ENCODE measurements around the gene ZSCAN10. TPM values are rescaled to one million over a fixed set of nuclear protein-coding genes. Genes with fewer than 3 reads are reported as not detected.

ZSCAN10 gene
- total RNA-seq, 1 experiment from 2014 or later = 0.76 TPM

DNA sequence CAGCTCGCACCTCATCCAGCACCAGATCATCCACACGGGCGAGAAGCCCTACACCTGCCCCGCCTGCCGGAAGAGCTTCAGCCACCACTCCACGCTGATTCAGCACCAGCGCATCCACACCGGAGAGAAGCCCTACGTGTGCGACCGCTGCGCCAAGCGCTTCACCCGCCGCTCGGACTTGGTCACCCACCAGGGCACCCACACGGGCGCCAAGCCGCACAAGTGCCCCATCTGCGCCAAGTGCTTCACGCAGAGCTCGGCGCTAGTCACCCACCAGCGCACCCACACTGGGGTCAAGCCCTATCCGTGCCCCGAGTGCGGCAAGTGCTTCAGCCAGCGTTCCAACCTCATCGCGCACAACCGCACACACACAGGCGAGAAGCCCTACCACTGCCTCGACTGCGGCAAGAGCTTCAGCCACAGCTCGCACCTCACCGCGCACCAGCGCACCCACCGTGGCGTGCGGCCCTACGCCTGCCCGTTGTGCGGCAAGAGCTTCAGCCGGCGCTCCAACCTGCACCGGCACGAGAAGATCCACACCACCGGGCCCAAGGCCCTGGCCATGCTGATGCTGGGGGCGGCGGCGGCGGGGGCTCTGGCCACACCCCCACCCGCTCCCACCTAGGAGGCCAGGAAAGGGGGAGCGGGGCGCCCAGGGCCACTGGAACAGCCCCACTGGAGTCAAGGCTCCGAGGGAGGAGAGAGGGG lies 20.8 kb upstream of the ZSCAN10 start:
- RAD21 ChIA-PET (ENCODE audit: low non-redundant PET in 1 of 2, low total read pairs in 2 of 2, uncharacterized antibody in 2 of 2, unreplicated experiment in 2 of 2) = no interaction called here
- H3K9me2 ChIP-seq (ENCODE audit: insufficient read depth) = no peaks in the 10 kb centered on the region
- intact Hi-C loops (cut with micrococcal nuclease) = no loop called here
- no peak for DNase-seq (ENCODE audit: low read depth, low spot score)
- H3K4me3 ChIP-seq (replicated peaks in 1 of 2; ENCODE audit: low read depth in 1 of 2, low read length in 2 of 2) = no peak overlapping the region
- H3K9ac ChIP-seq (ENCODE audit: low read length) = no peak overlapping the region
- ATAC-seq = no peak
- BruUV-seq (replicated peaks) = no TSS peak
- H3K4me2 ChIP-seq (ENCODE audit: low read length) = no peak overlapping the region
- H3K27me3 ChIP-seq (ENCODE audit: insufficient read depth, low read length) = no peaks in the 10 kb centered on the region
- H3K27ac ChIP-seq (ENCODE audit: low read depth, low read length) = no peak overlapping the region
- H2AFZ ChIP-seq (ENCODE audit: low read depth, low read length, poor library complexity, severe bottlenecking) = no peak overlapping the region
- H4K20me1 ChIP-seq (ENCODE audit: insufficient read depth) = no peaks in the 10 kb centered on the region
- H3K9me3 ChIP-seq (ENCODE audit: control insufficient read depth in 1 of 2, insufficient read depth in 1 of 2, low read depth in 1 of 2, low read length in 2 of 2) = no peaks in the 10 kb centered on the region
- POLR2A ChIA-PET = no interaction called here
- H3K36me3 ChIP-seq (ENCODE audit: control insufficient read depth in 1 of 2, insufficient read depth in 2 of 2, low read length in 2 of 2) = peaks cover 5 to 9% of the 10 kb centered on the region in 2 experiments; a peak in 3 of 4 replicates
- TF ChIP-seq TCF7L2 (IDR thresholded peaks at IDR 0.05; ENCODE audit: borderline replicate concordance, extremely low read depth, insufficient read depth, insufficient read length) (no peak), SP1 (IDR thresholded peaks at IDR 0.05; ENCODE audit: low read depth) (no peak), YY1 (IDR thresholded peaks at IDR 0.05; ENCODE audit: extremely low read depth, insufficient replicate concordance, low read depth, low read length) (no peak), ELF1 (IDR thresholded peaks at IDR 0.05; ENCODE audit: borderline replicate concordance, low read depth) (no peak), EZH2 (IDR thresholded peaks at IDR 0.05) (no peak), JUND (IDR thresholded peaks at IDR 0.05) (no peak), ZFX (IDR thresholded peaks at IDR 0.05) (no peak), CEBPB (IDR thresholded peaks at IDR 0.05; ENCODE audit: low read depth) (no peak), RAD21 (IDR thresholded peaks at IDR 0.05; ENCODE audit: low read depth) (no peak), SIN3A (IDR thresholded peaks at IDR 0.05; ENCODE audit: low read depth) (no peak), SRF (IDR thresholded peaks at IDR 0.05; ENCODE audit: low read depth) (no peak), POLR2AphosphoS5 (IDR thresholded peaks at IDR 0.05; ENCODE audit: low read depth, low read length) (no peak), POLR2A (IDR thresholded peaks at IDR 0.05; ENCODE audit: borderline replicate concordance, extremely low read depth, insufficient read depth, insufficient read length) (no peak), EZH2phosphoT487 (IDR thresholded peaks at IDR 0.05; ENCODE audit: borderline replicate concordance) (no peak), CBX3 (IDR thresholded peaks at IDR 0.05; ENCODE audit: low read depth) (no peak)
- TF ChIP-seq, protein P1, sequence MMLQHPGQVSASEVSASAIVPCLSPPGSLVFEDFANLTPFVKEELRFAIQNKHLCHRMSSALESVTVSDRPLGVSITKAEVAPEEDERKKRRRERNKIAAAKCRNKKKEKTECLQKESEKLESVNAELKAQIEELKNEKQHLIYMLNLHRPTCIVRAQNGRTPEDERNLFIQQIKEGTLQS (IDR thresholded peaks at IDR 0.05) = no peak
- TF ChIP-seq, protein P2, sequence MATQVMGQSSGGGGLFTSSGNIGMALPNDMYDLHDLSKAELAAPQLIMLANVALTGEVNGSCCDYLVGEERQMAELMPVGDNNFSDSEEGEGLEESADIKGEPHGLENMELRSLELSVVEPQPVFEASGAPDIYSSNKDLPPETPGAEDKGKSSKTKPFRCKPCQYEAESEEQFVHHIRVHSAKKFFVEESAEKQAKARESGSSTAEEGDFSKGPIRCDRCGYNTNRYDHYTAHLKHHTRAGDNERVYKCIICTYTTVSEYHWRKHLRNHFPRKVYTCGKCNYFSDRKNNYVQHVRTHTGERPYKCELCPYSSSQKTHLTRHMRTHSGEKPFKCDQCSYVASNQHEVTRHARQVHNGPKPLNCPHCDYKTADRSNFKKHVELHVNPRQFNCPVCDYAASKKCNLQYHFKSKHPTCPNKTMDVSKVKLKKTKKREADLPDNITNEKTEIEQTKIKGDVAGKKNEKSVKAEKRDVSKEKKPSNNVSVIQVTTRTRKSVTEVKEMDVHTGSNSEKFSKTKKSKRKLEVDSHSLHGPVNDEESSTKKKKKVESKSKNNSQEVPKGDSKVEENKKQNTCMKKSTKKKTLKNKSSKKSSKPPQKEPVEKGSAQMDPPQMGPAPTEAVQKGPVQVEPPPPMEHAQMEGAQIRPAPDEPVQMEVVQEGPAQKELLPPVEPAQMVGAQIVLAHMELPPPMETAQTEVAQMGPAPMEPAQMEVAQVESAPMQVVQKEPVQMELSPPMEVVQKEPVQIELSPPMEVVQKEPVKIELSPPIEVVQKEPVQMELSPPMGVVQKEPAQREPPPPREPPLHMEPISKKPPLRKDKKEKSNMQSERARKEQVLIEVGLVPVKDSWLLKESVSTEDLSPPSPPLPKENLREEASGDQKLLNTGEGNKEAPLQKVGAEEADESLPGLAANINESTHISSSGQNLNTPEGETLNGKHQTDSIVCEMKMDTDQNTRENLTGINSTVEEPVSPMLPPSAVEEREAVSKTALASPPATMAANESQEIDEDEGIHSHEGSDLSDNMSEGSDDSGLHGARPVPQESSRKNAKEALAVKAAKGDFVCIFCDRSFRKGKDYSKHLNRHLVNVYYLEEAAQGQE (IDR thresholded peaks at IDR 0.05; ENCODE audit: low read depth) = no peak
- TF ChIP-seq, protein P3, sequence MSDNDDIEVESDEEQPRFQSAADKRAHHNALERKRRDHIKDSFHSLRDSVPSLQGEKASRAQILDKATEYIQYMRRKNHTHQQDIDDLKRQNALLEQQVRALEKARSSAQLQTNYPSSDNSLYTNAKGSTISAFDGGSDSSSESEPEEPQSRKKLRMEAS (IDR thresholded peaks at IDR 0.05) = no peak
- TF ChIP-seq, protein P4, sequence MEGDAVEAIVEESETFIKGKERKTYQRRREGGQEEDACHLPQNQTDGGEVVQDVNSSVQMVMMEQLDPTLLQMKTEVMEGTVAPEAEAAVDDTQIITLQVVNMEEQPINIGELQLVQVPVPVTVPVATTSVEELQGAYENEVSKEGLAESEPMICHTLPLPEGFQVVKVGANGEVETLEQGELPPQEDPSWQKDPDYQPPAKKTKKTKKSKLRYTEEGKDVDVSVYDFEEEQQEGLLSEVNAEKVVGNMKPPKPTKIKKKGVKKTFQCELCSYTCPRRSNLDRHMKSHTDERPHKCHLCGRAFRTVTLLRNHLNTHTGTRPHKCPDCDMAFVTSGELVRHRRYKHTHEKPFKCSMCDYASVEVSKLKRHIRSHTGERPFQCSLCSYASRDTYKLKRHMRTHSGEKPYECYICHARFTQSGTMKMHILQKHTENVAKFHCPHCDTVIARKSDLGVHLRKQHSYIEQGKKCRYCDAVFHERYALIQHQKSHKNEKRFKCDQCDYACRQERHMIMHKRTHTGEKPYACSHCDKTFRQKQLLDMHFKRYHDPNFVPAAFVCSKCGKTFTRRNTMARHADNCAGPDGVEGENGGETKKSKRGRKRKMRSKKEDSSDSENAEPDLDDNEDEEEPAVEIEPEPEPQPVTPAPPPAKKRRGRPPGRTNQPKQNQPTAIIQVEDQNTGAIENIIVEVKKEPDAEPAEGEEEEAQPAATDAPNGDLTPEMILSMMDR (IDR thresholded peaks at IDR 0.05 in 2 of 3, conservative IDR thresholded peaks at IDR 0.05 in 1 of 3; ENCODE audit: borderline replicate concordance in 1 of 3, insufficient read depth in 1 of 3, low read depth in 2 of 3, low read length in 2 of 3) = no peak
- CTCF ChIA-PET = interaction anchor here (1.8 kb wide), 1 partner anchor 10 kb away, joined by 5 read pairs; no protein-coding TSS in a partner anchor
- H3K4me1 ChIP-seq (ENCODE audit: control insufficient read depth in 1 of 2, insufficient read depth in 2 of 2, low read length in 2 of 2) = peaks cover 5 to 14% of the 10 kb centered on the region in 2 experiments; a peak in 3 of 4 replicates
- H3K79me2 ChIP-seq (ENCODE audit: insufficient read depth, low read length) = no peaks in the 10 kb centered on the region

Measured in HCT116 (cell line).